HEK293 (cell line): ENCODE results near the gene CCNI.

Experiments used
- REPIN1 ChIP-seq: fragments of 450-650 bp; formaldehyde crosslinking; IDR thresholded peaks from 2 replicates; pipeline ENCODE4 v1.5.1; 2017; ENCODE audit warnings: missing biosample characterization, missing genetic modification characterization, low read depth
- ZNF114 ChIP-seq: fragments of 450-650 bp; formaldehyde crosslinking; IDR thresholded peaks from 2 replicates; pipeline ENCODE4 v1.5.0; 2017; ENCODE audit warnings: missing biosample characterization, missing genetic modification characterization
- ZNF140 ChIP-seq: fragments of 450-650 bp; formaldehyde crosslinking; IDR thresholded peaks from 2 replicates; pipeline ENCODE4 v1.5.1; 2016; ENCODE audit warnings: missing biosample characterization, missing genetic modification characterization
- ZNF184 ChIP-seq: fragments of 450-650 bp; IDR thresholded peaks from 2 replicates; pipeline ENCODE4 v1.5.1; 2018; ENCODE audit warnings: missing biosample characterization, mild to moderate bottlenecking, missing genetic modification characterization
- ZNF768 ChIP-seq: fragments of 450-650 bp; formaldehyde crosslinking; IDR thresholded peaks from 2 replicates; pipeline ENCODE4 v1.5.1; 2018; ENCODE audit warnings: missing biosample characterization, mild to moderate bottlenecking, missing genetic modification characterization
- TF ChIP-seq, protein P1 (sequence below): sonication (generic); formaldehyde crosslinking; IDR thresholded peaks from 2 replicates; pipeline ENCODE4 v1.8.1; 2022; ENCODE audit warnings: mild to moderate bottlenecking, moderate library complexity, missing genetic modification reagents
- TF ChIP-seq, protein P2 (sequence below): fragments of 450-650 bp; formaldehyde crosslinking; IDR thresholded peaks from 2 replicates; pipeline ENCODE4 v1.5.1; 2016; ENCODE audit warnings: missing biosample characterization, missing genetic modification characterization
- TF ChIP-seq, protein P3 (sequence below): fragments of 450-650 bp; formaldehyde crosslinking; IDR thresholded peaks from 2 replicates; pipeline ENCODE4 v1.5.1; 2016; ENCODE audit warnings: missing biosample characterization, missing genetic modification characterization

DNA sequence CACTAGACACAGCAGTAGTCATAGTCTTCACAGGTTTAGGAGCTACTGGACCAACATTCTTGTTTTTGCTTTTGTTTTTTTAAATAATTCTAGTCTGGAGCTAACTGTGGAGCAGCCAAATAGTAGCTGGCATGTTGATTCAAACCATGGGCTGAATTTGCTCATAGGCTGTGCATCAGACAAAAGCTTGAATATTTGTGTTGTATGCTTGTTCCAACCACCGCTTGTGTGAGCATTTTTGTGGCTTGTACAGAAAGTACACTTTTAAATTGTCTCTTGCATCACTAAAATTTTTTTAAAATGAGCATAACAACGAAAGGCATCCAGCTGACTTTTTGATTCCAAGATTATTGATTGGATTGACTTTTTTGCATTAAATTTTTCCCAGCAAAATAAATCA is 39.6 kb downstream of the CCNI start:
- TF ChIP-seq ZNF140 (tag by site-specific recombination) (no peak), ZNF114 (no peak), REPIN1 (no peak), ZNF184 (no peak), ZNF768 (tag by site-specific recombination) (no peak)
- TF ChIP-seq, protein P1, sequence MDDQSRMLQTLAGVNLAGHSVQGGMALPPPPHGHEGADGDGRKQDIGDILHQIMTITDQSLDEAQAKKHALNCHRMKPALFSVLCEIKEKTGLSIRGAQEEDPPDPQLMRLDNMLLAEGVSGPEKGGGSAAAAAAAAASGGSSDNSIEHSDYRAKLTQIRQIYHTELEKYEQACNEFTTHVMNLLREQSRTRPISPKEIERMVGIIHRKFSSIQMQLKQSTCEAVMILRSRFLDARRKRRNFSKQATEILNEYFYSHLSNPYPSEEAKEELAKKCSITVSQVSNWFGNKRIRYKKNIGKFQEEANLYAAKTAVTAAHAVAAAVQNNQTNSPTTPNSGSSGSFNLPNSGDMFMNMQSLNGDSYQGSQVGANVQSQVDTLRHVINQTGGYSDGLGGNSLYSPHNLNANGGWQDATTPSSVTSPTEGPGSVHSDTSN: no peak
- TF ChIP-seq, protein P2, sequence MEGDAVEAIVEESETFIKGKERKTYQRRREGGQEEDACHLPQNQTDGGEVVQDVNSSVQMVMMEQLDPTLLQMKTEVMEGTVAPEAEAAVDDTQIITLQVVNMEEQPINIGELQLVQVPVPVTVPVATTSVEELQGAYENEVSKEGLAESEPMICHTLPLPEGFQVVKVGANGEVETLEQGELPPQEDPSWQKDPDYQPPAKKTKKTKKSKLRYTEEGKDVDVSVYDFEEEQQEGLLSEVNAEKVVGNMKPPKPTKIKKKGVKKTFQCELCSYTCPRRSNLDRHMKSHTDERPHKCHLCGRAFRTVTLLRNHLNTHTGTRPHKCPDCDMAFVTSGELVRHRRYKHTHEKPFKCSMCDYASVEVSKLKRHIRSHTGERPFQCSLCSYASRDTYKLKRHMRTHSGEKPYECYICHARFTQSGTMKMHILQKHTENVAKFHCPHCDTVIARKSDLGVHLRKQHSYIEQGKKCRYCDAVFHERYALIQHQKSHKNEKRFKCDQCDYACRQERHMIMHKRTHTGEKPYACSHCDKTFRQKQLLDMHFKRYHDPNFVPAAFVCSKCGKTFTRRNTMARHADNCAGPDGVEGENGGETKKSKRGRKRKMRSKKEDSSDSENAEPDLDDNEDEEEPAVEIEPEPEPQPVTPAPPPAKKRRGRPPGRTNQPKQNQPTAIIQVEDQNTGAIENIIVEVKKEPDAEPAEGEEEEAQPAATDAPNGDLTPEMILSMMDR: no peak
- TF ChIP-seq, protein P3, sequence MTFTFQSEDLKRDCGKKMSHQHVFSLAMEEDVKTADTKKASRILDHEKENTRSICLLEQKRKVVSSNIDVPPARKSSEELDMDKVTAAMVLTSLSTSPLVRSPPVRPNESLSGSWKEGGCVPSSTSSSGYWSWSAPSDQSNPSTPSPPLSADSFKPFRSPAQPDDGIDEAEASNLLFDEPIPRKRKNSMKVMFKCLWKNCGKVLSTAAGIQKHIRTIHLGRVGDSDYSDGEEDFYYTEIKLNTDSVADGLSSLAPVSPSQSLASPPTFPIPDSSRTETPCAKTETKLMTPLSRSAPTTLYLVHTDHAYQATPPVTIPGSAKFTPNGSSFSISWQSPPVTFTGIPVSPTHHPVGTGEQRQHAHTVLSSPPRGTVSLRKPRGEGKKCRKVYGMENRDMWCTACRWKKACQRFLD (tag by site-specific recombination): no peak
